GM12875 (cell line): ENCODE measurements around the gene NRIP3.
"Not testable (repeated sequence)": the region's sequence is repeated elsewhere in the genome, so short reads cannot be mapped to it uniquely, and the experiment has no call there.

Experiments
- H3K4me3 ChIP-seq: one replicate; pipeline ENCODE4 v1.5.1; 2011; ENCODE audit warnings: low read depth, low read length, control low read depth
- TF ChIP-seq, protein P1 (sequence below): IDR thresholded peaks from 2 replicates; pipeline ENCODE4 v1.5.1; 2011; ENCODE audit warnings: low read depth, mild to moderate bottlenecking, control low read depth, inconsistent platforms, low read length, moderate library complexity, borderline replicate concordance; ENCODE audit not compliant: insufficient read depth

Gene NRIP3

DNA sequence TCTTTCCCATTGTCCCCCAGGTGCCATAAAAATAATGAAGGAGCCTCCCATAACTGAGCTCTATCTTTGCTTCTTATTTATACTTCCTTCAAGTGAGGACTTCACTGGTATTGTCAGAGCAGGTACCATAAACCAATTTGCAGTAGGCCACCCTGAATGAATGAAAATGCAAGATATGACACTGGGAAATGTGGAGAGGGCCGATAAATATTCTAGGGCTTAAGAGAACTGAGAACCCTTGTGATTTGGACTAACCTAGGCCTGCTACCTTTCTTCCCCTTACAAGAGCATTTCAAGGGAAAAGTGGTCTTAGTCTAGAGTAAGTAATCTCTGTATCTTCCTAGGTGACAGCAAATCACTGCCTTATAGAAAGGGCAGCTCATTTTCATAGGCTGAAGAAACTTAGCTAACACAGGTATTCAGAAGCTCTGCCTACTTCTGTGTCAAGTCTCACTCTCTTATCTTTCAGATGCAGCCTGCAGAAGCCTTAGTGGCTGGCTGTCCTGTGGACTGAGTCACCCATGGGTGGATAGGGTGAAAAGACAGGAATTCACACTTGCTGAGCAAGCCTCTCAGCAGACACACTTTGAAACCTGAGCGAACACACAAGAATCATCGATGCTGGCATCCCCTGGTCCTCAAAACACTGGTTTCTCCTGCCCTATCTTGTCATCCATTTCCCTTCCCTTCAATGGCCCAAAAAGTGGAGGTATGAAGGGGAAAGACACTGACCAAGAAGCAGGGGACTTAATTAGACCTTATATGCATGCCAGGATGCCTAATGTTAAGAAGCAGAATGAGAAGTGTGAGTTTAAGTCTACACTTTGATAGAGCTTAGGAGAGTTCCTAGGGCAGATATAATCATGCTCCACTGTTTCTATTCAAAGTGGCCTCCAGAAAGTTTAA is 15.2 kb downstream of the NRIP3 start:
- no peak overlapping the region for H3K4me3 ChIP-seq
- TF ChIP-seq, protein P1, sequence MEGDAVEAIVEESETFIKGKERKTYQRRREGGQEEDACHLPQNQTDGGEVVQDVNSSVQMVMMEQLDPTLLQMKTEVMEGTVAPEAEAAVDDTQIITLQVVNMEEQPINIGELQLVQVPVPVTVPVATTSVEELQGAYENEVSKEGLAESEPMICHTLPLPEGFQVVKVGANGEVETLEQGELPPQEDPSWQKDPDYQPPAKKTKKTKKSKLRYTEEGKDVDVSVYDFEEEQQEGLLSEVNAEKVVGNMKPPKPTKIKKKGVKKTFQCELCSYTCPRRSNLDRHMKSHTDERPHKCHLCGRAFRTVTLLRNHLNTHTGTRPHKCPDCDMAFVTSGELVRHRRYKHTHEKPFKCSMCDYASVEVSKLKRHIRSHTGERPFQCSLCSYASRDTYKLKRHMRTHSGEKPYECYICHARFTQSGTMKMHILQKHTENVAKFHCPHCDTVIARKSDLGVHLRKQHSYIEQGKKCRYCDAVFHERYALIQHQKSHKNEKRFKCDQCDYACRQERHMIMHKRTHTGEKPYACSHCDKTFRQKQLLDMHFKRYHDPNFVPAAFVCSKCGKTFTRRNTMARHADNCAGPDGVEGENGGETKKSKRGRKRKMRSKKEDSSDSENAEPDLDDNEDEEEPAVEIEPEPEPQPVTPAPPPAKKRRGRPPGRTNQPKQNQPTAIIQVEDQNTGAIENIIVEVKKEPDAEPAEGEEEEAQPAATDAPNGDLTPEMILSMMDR: no peak

GRCh38 chr11:8987446-8987845 is 16.4 kb downstream of the NRIP3 start:
- TF ChIP-seq, protein P1: no peak
- H3K4me3 ChIP-seq: no peak overlapping the region

DNA sequence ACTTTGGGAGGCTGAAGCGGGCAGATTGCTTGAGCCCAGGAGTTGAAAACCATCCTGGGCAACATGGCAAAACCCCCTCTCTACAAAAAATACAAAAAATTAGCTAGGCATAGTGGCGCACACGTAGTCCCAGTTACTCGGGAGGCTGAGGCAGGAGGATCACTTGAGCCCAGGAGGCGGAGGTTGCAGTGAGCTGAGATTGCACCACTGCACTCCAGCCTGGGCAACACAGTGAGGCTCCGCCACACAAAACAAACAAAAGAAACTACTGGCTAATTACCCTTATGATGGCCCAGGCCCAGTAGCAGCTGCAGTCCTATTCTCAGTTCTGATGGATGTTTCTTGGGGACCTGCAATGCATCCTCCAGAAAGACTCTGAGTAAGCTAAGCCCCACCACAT is 17.0 kb downstream of the NRIP3 start:
- H3K4me3 ChIP-seq: not testable (repeated sequence)

- TF ChIP-seq, protein P1: no peak
- H3K4me3 ChIP-seq: no peak overlapping the region
These were observed 18.3 kb downstream of the NRIP3 start for GRCh38 chr11:8985462-8985861.

GRCh38 chr11:8983552-8983951 is 20.2 kb downstream of the NRIP3 start:
- TF ChIP-seq, protein P1: no peak

GRCh38 chr11:8980485-8980884 is 23.3 kb downstream of the NRIP3 start:
- H3K4me3 ChIP-seq: no peak overlapping the region
- TF ChIP-seq, protein P1: no peak

More at GRCh38 chr11:8983552-8983951, 20.2 kb downstream of the NRIP3 start:
- H3K4me3 ChIP-seq: no peak overlapping the region

DNA sequence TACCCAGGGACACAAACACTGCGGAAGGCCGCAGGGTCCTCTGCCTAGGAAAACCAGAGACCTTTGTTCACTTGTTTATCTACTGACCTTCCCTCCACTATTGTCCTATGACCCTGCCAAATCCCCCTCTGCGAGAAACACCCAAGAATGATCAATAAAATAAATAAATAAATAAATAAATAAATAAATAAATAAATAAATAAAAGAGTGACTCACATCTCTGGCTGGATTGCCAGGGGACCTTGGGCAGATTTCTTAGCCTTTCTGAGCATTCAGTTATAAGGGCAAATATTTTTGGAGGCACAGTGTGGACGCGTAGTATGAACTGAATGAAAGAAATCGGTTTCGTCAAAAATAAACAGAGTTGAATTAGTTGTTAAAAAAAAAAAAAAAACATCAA is 24.4 kb downstream of the NRIP3 start:
- H3K4me3 ChIP-seq: not testable (repeated sequence)

GRCh38 chr11:8973121-8973520 is 30.7 kb downstream of the NRIP3 start:
- TF ChIP-seq, protein P1: no peak
- H3K4me3 ChIP-seq: no peak overlapping the region
